HG02588 (cell line): Measurements from ENCODE around the gene ATF6.
"Not testable (repeated sequence)": the region's sequence is repeated elsewhere in the genome, so short reads cannot be mapped to it uniquely, and the experiment has no call there.

ENCODE experiments used
- ATAC-seq: cut with Tn5 transposase; IDR thresholded peaks from one replicate; pipeline ENCODE4 v1.9.1; 2021; ENCODE audit warnings: mild to moderate bottlenecking, moderate library complexity; ENCODE audit not compliant: unreplicated experiment

Gene ATF6

GRCh38 chr1:161825831-161826230, 59.7 kb downstream of the ATF6 start:
- no peak for ATAC-seq

DNA sequence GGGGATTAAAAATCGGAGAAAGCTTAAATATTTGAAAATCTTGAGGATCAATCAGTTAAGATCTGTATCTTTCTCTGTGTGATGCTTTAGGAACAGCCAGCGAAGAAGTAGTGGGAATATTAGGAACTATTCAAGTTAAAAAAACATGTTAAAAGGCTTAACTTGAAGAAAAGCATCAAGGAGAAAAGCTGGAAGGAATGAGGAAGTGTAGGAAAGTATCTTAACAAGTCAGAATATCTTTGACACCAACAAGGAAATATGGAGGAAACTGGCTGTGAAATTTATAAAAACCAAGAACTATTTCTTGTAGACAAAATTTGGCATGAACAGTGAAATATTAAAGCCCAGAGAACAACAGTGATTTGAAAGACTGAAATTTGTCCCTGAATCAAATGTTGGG, 60.4 kb downstream of the ATF6 start:
- no peak for ATAC-seq

DNA sequence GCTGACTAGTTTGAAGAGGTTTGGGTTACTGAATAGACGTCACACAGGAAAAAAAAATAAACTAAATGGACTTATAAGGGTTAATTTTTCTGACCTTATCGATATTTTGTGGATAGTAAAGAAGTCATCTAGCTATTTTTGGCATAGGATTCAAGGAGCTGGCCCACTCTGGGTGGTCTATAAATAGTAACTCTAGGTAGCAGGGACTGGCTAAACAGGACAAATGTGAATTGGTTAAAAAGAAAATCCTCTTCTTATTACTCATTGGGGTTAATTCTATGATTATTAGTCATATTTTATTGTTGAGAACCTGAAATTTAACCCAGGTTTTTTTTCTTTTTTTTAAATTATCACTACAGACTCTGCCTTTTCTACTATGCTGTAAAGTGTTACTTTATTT, 61.7 kb downstream of the ATF6 start:
- ATAC-seq, result no peak

DNA sequence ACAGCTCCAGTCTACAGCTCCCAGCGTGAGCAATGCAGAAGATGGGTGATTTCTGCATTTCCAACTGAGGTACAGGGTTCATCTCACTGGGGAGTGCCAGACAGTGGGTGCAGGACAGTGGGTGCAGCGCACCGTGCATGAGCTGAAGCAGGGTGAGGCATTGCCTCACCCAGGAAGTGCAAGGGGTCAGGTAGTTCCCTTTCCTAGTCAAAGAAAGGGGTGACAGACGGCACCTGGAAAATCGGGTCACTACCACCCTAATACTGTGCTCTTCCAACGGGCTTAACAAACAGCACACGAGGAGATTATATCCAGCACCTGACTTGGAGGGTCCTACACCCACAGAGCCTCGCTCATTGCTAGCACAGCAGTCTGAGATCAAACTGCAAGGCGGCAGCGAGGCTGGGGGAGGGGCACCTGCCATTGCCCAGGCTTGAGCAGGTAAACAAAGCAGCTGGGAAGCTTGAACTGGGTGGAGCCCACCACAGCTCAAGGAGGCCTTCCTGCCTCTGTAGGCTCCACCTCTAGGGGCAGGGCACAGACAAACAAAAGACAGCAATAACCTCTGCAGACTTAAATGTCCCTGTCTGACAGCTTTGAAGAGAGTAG, 66.3 kb downstream of the ATF6 start:
- ATAC-seq, result not testable (repeated sequence)

GRCh38 chr1:161834967-161835550, 68.9 kb downstream of the ATF6 start:
- no peak for ATAC-seq

DNA sequence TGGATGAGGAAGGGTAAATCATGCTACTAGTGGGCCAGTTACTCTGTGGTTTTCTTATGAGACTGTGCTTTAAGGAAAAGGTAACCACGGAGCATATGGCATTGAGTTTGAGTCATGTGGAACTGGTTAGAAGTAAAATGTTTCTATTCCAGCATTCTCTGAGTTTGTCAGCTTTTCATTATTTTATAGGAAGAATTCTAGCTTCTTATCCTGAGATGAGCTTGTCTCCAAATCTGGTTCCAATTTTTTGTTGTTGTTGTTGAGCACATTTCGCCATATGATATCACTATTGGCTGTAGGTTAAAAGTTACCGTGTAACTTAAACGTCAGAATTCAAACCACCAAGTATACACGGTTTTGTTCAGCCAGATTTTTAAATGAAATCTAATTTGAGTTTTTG, 69.9 kb downstream of the ATF6 start:
- ATAC-seq, result no peak

DNA sequence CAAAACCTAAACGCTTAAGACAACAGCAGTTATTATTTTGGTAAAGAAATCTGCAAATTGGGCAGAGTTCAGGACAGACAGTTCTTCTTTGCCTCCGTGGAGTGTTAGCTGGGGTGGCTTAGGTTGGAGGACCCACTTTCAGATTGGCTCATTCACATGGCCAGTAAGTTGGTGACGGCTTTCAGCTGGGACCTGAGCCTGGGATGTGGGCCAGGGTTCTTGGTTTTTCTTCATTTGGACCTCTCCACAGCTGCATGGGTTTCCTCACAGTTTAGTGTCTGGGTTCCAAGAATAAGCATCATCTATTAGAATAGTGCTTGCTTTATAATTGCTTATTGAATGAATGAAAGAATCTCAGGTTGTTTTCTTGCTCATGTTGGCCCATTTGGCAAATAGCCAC, 72.2 kb downstream of the ATF6 start:
- ATAC-seq, result no peak

DNA sequence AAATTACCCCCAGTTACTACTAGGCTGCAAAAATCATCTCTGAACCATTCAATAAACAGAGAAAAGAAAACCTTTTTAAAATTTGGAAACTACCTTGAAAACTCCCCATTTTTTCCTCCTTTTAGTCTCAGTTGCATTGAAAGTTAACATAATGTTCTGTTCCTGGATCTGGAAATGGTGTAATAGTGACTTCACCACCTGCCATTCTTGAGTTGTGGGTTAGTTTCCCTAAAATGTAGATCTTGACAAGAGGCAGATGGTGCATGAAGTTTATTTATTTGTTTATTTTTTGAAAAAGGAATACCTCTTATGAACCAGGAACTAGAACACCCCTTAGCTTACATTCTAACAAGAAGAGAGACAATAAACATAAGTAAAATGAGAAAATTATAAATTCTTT, 72.8 kb downstream of the ATF6 start:
- ATAC-seq, result no peak

GRCh38 chr1:161839591-161839990, 73.5 kb downstream of the ATF6 start:
- no peak for ATAC-seq

- no peak for ATAC-seq
Measured at GRCh38 chr1:161840363-161840762, 74.2 kb downstream of the ATF6 start.

DNA sequence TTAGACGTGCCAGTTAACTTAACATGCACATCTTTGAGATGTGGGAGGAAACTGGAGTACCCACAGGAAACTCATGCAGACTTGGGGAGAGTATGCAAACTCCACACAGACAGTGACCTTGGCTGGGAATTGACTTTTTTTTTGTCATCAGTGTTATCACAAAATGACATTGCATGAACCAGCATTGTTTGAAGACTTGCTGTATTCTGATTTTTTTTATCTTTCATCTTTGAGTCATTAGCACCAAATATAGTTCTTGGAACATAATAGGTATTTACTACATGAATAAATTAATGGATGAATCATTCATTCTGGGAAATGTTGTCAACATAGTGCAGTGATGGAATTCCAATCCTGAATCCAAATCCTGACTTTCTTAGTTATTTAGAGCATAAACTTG, 77.0 kb downstream of the ATF6 start:
- ATAC-seq, result no peak

GRCh38 chr1:161844696-161845095, 78.6 kb downstream of the ATF6 start:
- ATAC-seq, result no peak

DNA sequence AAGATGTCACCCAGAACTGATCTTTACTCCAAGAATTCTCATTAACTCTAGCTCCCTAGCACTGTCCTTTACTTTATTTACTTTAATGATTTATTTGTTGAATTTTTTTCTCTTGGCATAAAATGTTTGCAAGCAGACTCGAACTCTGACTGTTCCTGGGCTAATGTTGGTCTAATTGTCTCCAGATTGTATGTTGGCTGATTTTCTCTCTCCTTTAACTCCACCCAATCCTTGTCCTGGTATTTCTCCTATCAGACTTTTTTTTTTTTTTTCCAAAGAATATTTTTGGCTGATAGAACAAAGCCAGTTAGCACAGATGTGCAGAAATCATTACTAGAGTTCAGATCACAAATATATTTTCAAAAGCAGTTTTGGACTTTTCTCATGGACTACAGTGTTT, 82.6 kb downstream of the ATF6 start:
- no peak for ATAC-seq

DNA sequence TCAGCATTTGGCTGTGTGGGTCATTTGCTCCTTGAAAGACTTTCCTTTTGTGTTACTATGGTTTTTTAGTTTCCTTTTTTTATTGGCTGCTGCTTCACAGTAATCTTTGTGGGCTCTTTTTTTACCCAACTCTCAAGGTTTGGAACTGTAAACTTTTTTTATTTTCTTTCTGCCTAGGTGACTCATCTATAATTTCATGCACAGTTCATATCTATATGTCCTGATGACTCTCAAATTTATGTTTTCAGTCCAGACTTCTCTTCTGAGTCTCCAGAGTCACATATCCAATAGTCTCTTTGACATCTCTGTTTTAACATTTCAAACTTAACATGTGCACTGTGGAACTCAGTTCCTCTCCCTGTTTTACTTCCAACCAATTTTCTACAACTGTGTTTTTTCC, 83.4 kb downstream of the ATF6 start:
- no peak for ATAC-seq

GRCh38 chr1:161855260-161855659, 89.1 kb downstream of the ATF6 start:
- no peak for ATAC-seq

- ATAC-seq, result no peak
Measured at GRCh38 chr1:161858271-161858670, 92.2 kb downstream of the ATF6 start.

- no peak for ATAC-seq
Measured at GRCh38 chr1:161863549-161863948, 97.4 kb downstream of the ATF6 start.

DNA sequence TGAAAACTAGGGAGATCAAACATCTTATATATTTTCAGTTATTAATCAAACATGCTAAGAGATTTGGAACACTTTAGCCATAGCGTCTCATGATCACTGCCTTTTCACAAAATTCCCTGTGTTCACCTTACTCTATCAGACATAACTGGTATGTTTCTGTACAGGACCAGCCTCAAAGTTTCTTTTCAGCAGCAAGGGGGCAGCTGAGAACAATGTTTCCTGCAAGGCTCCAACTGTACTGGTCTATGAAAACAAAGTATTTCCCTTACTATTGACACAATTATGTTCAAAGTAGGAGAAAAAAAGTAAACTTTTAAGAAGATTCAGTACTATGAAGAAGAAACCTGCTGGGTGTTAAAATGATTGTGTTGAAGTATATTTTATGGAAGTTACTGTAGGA, 98.5 kb downstream of the ATF6 start:
- no peak for ATAC-seq

DNA sequence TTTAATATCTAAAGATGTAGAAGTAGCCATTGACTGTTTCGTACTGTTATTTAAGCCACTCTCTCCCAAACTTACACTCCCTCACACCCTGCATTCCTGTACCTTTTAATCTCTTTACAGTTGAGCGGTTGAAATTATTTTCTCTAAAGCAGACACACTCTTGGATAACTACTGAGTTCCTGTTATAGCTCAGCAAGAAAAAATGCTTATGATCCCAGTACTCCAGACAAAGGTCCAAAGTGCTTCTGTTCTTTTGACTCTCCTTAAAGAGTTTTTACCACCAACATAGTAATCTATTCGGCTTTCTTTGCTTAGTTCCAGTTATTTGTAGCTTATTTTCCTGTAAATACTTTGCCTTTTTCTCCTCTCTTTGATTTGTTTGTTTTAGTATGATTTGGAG, 100.1 kb downstream of the ATF6 start:
- ATAC-seq, result no peak

GRCh38 chr1:161868832-161869231, 102.7 kb downstream of the ATF6 start:
- no peak for ATAC-seq

DNA sequence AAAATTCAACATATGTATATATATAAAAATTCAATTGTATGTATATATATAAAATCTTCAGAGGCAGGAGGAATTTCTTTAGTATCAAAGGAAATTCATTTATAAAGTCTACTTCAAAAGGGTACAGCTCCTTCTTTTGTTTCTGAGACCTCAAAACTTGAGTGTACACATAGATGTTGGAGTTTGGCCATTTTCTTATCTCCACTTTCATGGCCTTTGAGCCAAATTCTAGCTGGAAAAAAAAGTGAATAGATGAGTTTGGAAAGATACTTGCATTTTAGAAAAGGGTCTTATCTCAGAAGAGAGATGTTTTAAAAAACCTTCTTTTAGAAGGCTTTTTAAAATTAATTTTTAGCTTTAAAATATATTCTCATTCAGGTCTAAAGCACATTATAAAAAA, 103.2 kb downstream of the ATF6 start:
- ATAC-seq, result no peak

DNA sequence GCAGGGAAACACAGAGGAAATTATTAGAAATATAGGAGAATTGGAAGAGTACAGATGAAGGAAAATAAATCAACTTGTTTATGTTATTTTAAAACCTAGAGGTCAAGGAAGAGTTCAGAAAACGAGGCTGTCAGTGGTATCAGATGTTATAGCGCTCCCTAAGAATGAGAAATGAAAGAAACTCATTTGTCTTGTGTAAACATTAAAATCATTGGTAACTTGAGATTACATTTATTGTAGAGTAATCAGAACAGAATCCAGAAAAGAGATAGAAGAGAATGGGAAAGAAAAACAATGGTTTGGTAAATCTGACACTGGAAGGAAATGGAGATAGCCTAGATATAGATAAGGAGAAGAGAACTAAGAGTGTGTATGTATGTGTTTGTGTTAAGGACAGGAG, 106.4 kb downstream of the ATF6 start:
- ATAC-seq, result no peak

GRCh38 chr1:161879261-161879660, 113.1 kb downstream of the ATF6 start:
- no peak for ATAC-seq
